CMK (cell line): Measurements from ENCODE around the gene NSUN3.
"Not testable (repeated sequence)": the region's sequence is repeated elsewhere in the genome, so short reads cannot be mapped to it uniquely, and the experiment has no call there.

Experiments used
- DNase-seq: peaks from one replicate; pipeline ENCODE4 v3.0.0-alpha.2; 2010; ENCODE audit warnings: low read depth

The NSUN3 gene

GRCh38 chr3:94069194-94069813 is 6.4 kb downstream of the NSUN3 start:
- DNase-seq: no peak

GRCh38 chr3:94070341-94070911 is 7.6 kb downstream of the NSUN3 start:
- no peak for DNase-seq

GRCh38 chr3:94071713-94072284 is 8.9 kb downstream of the NSUN3 start:
- DNase-seq: no peak

GRCh38 chr3:94076055-94076454 is 13.2 kb downstream of the NSUN3 start:
- no peak for DNase-seq

GRCh38 chr3:94080552-94080951 is 17.7 kb downstream of the NSUN3 start:
- DNase-seq: not testable (repeated sequence)

GRCh38 chr3:94081884-94082283 is 19.0 kb downstream of the NSUN3 start:
- no peak for DNase-seq

- no peak for DNase-seq
Measured at GRCh38 chr3:94082391-94082937, 19.6 kb downstream of the NSUN3 start.

- no peak for DNase-seq
Measured at GRCh38 chr3:94083261-94083660, 20.4 kb downstream of the NSUN3 start.

- no peak for DNase-seq
Measured at GRCh38 chr3:94089126-94089525, 26.3 kb downstream of the NSUN3 start.

- no peak for DNase-seq
Measured at GRCh38 chr3:94092086-94092485, 29.2 kb downstream of the NSUN3 start.

GRCh38 chr3:94093151-94093550 is 30.3 kb downstream of the NSUN3 start:
- no peak for DNase-seq

- DNase-seq: no peak
Measured at GRCh38 chr3:94095111-94095510, 32.2 kb downstream of the NSUN3 start.

GRCh38 chr3:94098452-94098851 is 35.6 kb downstream of the NSUN3 start:
- DNase-seq: peak; percentile 0

- no peak for DNase-seq
Measured at GRCh38 chr3:94099311-94099710, 36.5 kb downstream of the NSUN3 start.

- no peak for DNase-seq
Measured at GRCh38 chr3:94101860-94102259, 39.0 kb downstream of the NSUN3 start.

GRCh38 chr3:94106268-94106667 is 43.4 kb downstream of the NSUN3 start:
- no peak for DNase-seq

- DNase-seq: not testable (repeated sequence)
Measured at GRCh38 chr3:94110232-94110631, 47.4 kb downstream of the NSUN3 start.

GRCh38 chr3:94110854-94111253 is 48.0 kb downstream of the NSUN3 start:
- DNase-seq: no peak

GRCh38 chr3:94114666-94115065 is 51.8 kb downstream of the NSUN3 start:
- no peak for DNase-seq

GRCh38 chr3:94115482-94115881 is 52.6 kb downstream of the NSUN3 start:
- no peak for DNase-seq

GRCh38 chr3:94117729-94118128 is 54.9 kb downstream of the NSUN3 start:
- no peak for DNase-seq

GRCh38 chr3:94118390-94118789 is 55.5 kb downstream of the NSUN3 start:
- DNase-seq: no peak

GRCh38 chr3:94121161-94121560 is 58.3 kb downstream of the NSUN3 start:
- no peak for DNase-seq

- no peak for DNase-seq
Measured at GRCh38 chr3:94127115-94127514, 64.3 kb downstream of the NSUN3 start.
